LNCaP clone FGC (cell line): Measurements from ENCODE around the gene BMAL1.

ENCODE experiments used
- DNase-seq: peaks from one replicate; pipeline ENCODE4 v3.0.0-alpha.2; 2011; ENCODE audit warnings: low read depth
- H3K4me3 ChIP-seq: 2 replicates; pipeline ENCODE4 v1.5.1; 2011; ENCODE audit warnings: mild to moderate bottlenecking, low read depth, low read length, control low read depth
- TF ChIP-seq, protein P1 (sequence below): IDR thresholded peaks from 2 replicates; pipeline ENCODE4 v1.5.1; 2012; ENCODE audit warnings: mild to moderate bottlenecking; ENCODE audit not compliant: control insufficient read depth, insufficient read depth; ENCODE audit errors: extremely low read depth

Gene BMAL1

GRCh38 chr11:13313005-13313819, 35.6 kb downstream of the BMAL1 start:
- H3K4me3 ChIP-seq, result no peak overlapping the region
- no peak for DNase-seq
- TF ChIP-seq, protein P1, sequence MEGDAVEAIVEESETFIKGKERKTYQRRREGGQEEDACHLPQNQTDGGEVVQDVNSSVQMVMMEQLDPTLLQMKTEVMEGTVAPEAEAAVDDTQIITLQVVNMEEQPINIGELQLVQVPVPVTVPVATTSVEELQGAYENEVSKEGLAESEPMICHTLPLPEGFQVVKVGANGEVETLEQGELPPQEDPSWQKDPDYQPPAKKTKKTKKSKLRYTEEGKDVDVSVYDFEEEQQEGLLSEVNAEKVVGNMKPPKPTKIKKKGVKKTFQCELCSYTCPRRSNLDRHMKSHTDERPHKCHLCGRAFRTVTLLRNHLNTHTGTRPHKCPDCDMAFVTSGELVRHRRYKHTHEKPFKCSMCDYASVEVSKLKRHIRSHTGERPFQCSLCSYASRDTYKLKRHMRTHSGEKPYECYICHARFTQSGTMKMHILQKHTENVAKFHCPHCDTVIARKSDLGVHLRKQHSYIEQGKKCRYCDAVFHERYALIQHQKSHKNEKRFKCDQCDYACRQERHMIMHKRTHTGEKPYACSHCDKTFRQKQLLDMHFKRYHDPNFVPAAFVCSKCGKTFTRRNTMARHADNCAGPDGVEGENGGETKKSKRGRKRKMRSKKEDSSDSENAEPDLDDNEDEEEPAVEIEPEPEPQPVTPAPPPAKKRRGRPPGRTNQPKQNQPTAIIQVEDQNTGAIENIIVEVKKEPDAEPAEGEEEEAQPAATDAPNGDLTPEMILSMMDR, result no peak

- TF ChIP-seq, protein P1, result no peak
- no peak for DNase-seq
- H3K4me3 ChIP-seq, result no peak overlapping the region
Observed at GRCh38 chr11:13314676-13315394, 37.2 kb downstream of the BMAL1 start.

GRCh38 chr11:13315517-13316432, 38.2 kb downstream of the BMAL1 start:
- DNase-seq, result no peak

DNA sequence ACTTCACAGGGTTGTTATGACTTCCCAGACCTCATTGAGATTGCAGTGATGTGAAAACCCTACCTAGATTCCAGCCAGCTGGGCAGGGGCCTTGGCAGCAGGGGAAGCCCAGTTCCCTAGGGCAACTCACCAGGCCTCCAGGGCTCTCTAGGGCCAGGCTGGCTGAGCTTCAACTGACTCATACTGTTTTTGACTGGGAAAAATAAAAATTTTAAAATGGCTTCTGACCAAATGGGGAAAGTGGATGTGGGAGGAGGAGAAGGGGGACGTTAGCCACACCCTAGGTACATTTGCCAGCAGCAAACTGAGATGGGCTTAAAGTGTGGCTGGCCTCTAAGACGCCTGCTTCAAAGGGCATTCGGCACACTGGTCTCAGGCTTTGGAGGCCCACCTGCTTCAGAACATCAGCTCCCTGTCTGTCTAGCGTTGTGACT, 39.0 kb downstream of the BMAL1 start:
- DNase-seq, result no peak
- TF ChIP-seq, protein P1, result no peak
- H3K4me3 ChIP-seq, result no peak overlapping the region

More at GRCh38 chr11:13315517-13316432, 38.2 kb downstream of the BMAL1 start:
- TF ChIP-seq, protein P1, result no peak
- H3K4me3 ChIP-seq, result no peak overlapping the region

DNA sequence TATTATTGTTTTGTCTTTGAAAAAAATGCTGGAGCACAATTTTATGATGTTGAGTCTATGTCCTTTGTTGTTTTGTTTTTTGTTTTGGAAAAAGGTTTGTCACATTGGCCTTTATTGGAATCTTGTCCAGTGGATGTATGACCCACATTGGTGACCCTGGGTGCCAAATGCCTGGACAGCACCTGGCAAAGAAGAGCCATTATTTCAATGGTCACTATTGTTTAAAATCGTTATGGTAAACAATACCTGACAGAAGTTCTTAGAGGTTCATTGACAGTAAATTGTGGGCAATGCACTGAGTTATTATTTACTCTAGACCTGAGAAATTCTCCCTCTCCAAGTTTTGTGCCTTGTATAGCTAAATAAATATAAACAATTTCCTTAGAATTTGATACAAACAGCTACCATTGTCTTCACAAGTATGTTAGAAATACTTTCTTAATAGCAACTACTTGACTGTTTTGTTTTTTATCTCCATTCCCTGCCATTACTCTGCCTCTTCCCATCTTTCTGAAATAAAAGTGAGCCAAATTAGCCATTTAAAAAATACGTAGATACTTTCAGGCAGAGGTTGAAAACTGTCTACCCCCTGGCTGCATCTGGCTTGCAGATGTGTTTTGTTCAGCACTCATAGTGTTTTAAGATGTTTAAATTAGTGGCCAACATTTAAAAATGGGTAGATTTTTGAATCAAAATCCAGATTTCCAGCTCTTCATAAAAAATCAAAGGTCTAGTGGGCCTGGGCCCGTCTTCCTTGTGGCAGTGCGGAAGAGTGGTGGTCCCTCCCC, 39.9 kb downstream of the BMAL1 start:
- no peak for DNase-seq
- H3K4me3 ChIP-seq, result no peak overlapping the region
- TF ChIP-seq, protein P1, result no peak
